GM19397 (cell line): ENCODE measurements around the gene TXNRD2.
"Not testable (repeated sequence)": the region's sequence is repeated elsewhere in the genome, so short reads cannot be mapped to it uniquely, and the experiment has no call there.

Experiments
- ATAC-seq: cut with Tn5 transposase; IDR thresholded peaks from one replicate; pipeline ENCODE4 v1.9.1; 2021; ENCODE audit warnings: mild to moderate bottlenecking, moderate library complexity; ENCODE audit not compliant: unreplicated experiment

The TXNRD2 gene

GRCh38 chr22:19926028-19926427 lies 15.6 kb downstream of the TXNRD2 start:
- ATAC-seq, result not testable (repeated sequence)

- no peak for ATAC-seq
Measured at GRCh38 chr22:19923914-19924513, 17.6 kb downstream of the TXNRD2 start.

GRCh38 chr22:19921544-19922081 lies 20.0 kb downstream of the TXNRD2 start:
- ATAC-seq, result no peak

GRCh38 chr22:19919701-19920363 lies 21.8 kb downstream of the TXNRD2 start:
- ATAC-seq, result no peak

GRCh38 chr22:19918332-19919106 lies 23.1 kb downstream of the TXNRD2 start:
- ATAC-seq, result no peak

- no peak for ATAC-seq
Measured at GRCh38 chr22:19917389-19918138, 24.1 kb downstream of the TXNRD2 start.

GRCh38 chr22:19916941-19917340 lies 24.7 kb downstream of the TXNRD2 start:
- no peak for ATAC-seq

GRCh38 chr22:19916006-19916405 lies 25.6 kb downstream of the TXNRD2 start:
- ATAC-seq, result no peak

- ATAC-seq, result no peak
Measured at GRCh38 chr22:19915287-19915954, 26.2 kb downstream of the TXNRD2 start.

GRCh38 chr22:19914201-19914943 lies 27.2 kb downstream of the TXNRD2 start:
- no peak for ATAC-seq

GRCh38 chr22:19913337-19913936 lies 28.2 kb downstream of the TXNRD2 start:
- no peak for ATAC-seq

GRCh38 chr22:19912271-19912999 lies 29.2 kb downstream of the TXNRD2 start:
- ATAC-seq, result no peak

GRCh38 chr22:19911540-19912270 lies 29.9 kb downstream of the TXNRD2 start:
- ATAC-seq, result no peak

- no peak for ATAC-seq
Measured at GRCh38 chr22:19910180-19910744, 31.4 kb downstream of the TXNRD2 start.

- no peak for ATAC-seq
Measured at GRCh38 chr22:19909350-19910179, 32.1 kb downstream of the TXNRD2 start.

- ATAC-seq, result not testable (repeated sequence)
Measured at GRCh38 chr22:19907902-19908301, 33.7 kb downstream of the TXNRD2 start.

- not testable (repeated sequence) for ATAC-seq
Measured at GRCh38 chr22:19906864-19907263, 34.8 kb downstream of the TXNRD2 start.
